Activated CD8-positive, alpha-beta T cell treated with anti-CD3 and anti-CD28 coated beads for 36 hours (primary cell): Measurements from ENCODE around the gene SPAG8. TPM values are rescaled to one million over a fixed set of nuclear protein-coding genes. Genes with fewer than 3 reads are reported as not detected.

Experiments
- ATAC-seq: fragments of 200-7000 bp; cut with Tn5 transposase; one replicate; pipeline ENCODE4 v1.10.0; 2021; ENCODE audit warnings: mild to moderate bottlenecking, moderate library complexity
- CTCF ChIA-PET: fragments of 350-600 bp; sonication (Branson Sonifier 250); formaldehyde crosslinking; loops from one replicate; lab custom pipeline; 2021; ENCODE audit warnings: antibody characterized with exemption; lab: Charles Lee
- POLR2A ChIA-PET: fragments of 350-600 bp; sonication (Branson Sonifier 250); formaldehyde crosslinking; loops from one replicate; lab custom pipeline; 2021; ENCODE audit warnings: antibody characterized with exemption; lab: Charles Lee
- DNase-seq: peaks from one replicate; pipeline ENCODE4 v3.0.0-alpha.2; 2020
- H3K27ac Mint-ChIP-seq: one replicate; pipeline ENCODE4 v1.8.0; 2021; ENCODE audit warnings: mild to moderate bottlenecking, mixed read lengths
- H3K27me3 Mint-ChIP-seq: one replicate; pipeline ENCODE4 v1.8.0; 2021; ENCODE audit warnings: mixed read lengths
- H3K36me3 Mint-ChIP-seq: one replicate; pipeline ENCODE4 v1.8.0; 2021; ENCODE audit warnings: low read depth, mixed read lengths
- H3K4me1 Mint-ChIP-seq: one replicate; pipeline ENCODE4 v1.8.0; 2021; ENCODE audit warnings: low read depth, mixed read lengths
- H3K4me3 Mint-ChIP-seq: one replicate; pipeline ENCODE4 v1.8.0; 2021; ENCODE audit warnings: mild to moderate bottlenecking, moderate library complexity, mixed read lengths
- H3K9me3 Mint-ChIP-seq: one replicate; pipeline ENCODE4 v1.8.0; 2021; ENCODE audit warnings: mixed read lengths
- CTCF ChIP-seq: fragments of 200-600 bp; IDR thresholded peaks from one replicate; pipeline ENCODE4 v1.8.0; 2022; ENCODE audit warnings: antibody characterized with exemption, mild to moderate bottlenecking
- intact Hi-C: fragments of 100-400 bp; cut with micrococcal nuclease; formaldehyde crosslinking; loops from one replicate; pipeline ENCODE4 v1.10.0; 2022
- total RNA-seq, 2 experiments: library from RNA; stranded (reverse); gene quantifications; one replicate each; pipeline ENCODE4 v1.2.3, GENCODE V29; 2021

Gene SPAG8
- total RNA-seq, 2 experiments from 2014 or later = 0.63 to 1.1 TPM

DNA sequence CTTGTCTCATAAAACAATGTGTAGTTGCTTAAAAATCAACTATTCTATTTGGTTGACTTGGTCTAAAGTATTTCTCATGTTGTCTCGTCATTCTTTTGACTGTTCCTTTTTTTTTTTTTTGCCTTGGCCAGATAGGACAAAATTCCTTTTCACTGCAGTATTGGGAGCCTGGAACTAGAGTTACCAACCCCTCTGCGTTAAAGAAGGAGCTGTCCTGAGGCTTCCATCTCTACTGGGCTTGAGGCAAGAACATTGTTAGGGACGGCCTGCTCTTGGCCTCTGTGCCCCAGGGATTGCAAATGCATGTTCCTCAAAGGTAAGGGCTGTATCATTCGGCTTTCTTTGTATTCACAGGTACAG, 22.1 kb downstream of the SPAG8 start:
- ChIA-PET CTCF (interaction anchor here (0.7 to 6.4 kb wide), 45 partner anchors 8 to 281 kb away, joined by 3 to 66 read pairs (median 5); partner anchors contain the start of genes ARHGEF39, FAM221B, HINT2 and MSMP), POLR2A (no interaction called here)
- Mint-ChIP-seq H3K9me3 (no peaks in the 10 kb centered on the region), H3K36me3 (peaks cover 18% of the 10 kb centered on the region), H3K4me1 (peaks cover 8% of the 10 kb centered on the region), H3K27me3 (no peaks in the 10 kb centered on the region), H3K4me3 (no peak overlapping the region), H3K27ac (no peak overlapping the region)
- DNase-seq (no peak), ATAC-seq (peak; percentile 16)
- no peak for TF ChIP-seq CTCF
- intact Hi-C loops = loop anchor here (2.0 kb wide), 2 partner anchors 37 to 93 kb away; no protein-coding TSS in a partner anchor

GRCh38 chr9:35789541-35789940, 22.5 kb downstream of the SPAG8 start:
- POLR2A ChIA-PET = no interaction called here
- DNase-seq = no peak

GRCh38 chr9:35783418-35783817, 28.6 kb downstream of the SPAG8 start:
- POLR2A ChIA-PET = interaction anchor here (0.7 kb wide), 2 partner anchors 11 to 240 kb away, joined by 3 to 4 read pairs; no protein-coding TSS in a partner anchor
- Mint-ChIP-seq H3K9me3 (no peaks in the 10 kb centered on the region), H3K36me3 (peaks cover 31% of the 10 kb centered on the region)

More at GRCh38 chr9:35789541-35789940, 22.5 kb downstream of the SPAG8 start:
- Mint-ChIP-seq H3K36me3 (peaks cover 18% of the 10 kb centered on the region), H3K27me3 (no peaks in the 10 kb centered on the region), H3K4me1 (peaks cover 7% of the 10 kb centered on the region), H3K4me3 (no peak overlapping the region), H3K9me3 (no peaks in the 10 kb centered on the region), H3K27ac (no peak overlapping the region)
- ATAC-seq = no peak
- intact Hi-C loops = no loop called here
- TF ChIP-seq CTCF = no peak
- CTCF ChIA-PET = interaction anchor here (0.7 to 6.4 kb wide), 43 partner anchors 8 to 282 kb away, joined by 3 to 66 read pairs (median 5); partner anchors contain the start of genes ARHGEF39, FAM221B, HINT2 and MSMP

DNA sequence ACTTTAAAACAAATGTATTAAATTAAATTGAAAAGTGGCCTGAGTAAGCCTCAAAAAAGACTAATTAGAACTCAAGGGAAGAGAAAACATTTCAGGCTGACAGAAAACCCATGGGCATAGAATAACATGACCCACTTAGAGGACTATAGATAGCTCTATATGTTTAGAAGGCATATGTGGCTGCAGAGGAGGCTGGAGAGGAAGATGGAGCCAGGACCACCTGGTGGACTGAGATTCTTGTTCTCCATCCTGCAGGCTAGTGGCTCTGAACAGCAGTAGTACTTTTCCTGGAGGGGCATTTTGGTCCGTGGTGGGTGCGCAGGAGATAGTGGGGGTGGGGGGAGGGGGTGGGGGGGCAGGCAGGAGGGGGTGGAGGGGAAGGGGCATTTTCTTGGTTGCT, 31.0 kb downstream of the SPAG8 start:
- ATAC-seq (no peak), DNase-seq (no peak)
- POLR2A ChIA-PET = no interaction called here
- TF ChIP-seq CTCF = no peak
- H3K9me3 Mint-ChIP-seq = no peaks in the 10 kb centered on the region
- intact Hi-C loops = no loop called here
- H3K36me3 Mint-ChIP-seq = peaks cover 23% of the 10 kb centered on the region
- H3K4me1 Mint-ChIP-seq = peaks cover under 1% of the 10 kb centered on the region
- H3K27me3 Mint-ChIP-seq = no peaks in the 10 kb centered on the region
- CTCF ChIA-PET = interaction anchor here (1.7 to 1.9 kb wide), 2 partner anchors 9 to 101 kb away, joined by 7 to 10 read pairs; no protein-coding TSS in a partner anchor
- H3K4me3 Mint-ChIP-seq = no peak overlapping the region
- no peak overlapping the region for H3K27ac Mint-ChIP-seq

More at GRCh38 chr9:35783418-35783817, 28.6 kb downstream of the SPAG8 start:
- no peak overlapping the region for H3K27ac Mint-ChIP-seq
- no peak for DNase-seq
- no peak for TF ChIP-seq CTCF
- H3K4me1 Mint-ChIP-seq = peaks cover 3% of the 10 kb centered on the region
- ATAC-seq = no peak
- H3K27me3 Mint-ChIP-seq = no peaks in the 10 kb centered on the region
- CTCF ChIA-PET = interaction anchor here (1.0 to 1.7 kb wide), 3 partner anchors 10 to 119 kb away, joined by 3 to 5 read pairs (median 5); no protein-coding TSS in a partner anchor
- intact Hi-C loops = no loop called here
- H3K4me3 Mint-ChIP-seq = no peak overlapping the region

DNA sequence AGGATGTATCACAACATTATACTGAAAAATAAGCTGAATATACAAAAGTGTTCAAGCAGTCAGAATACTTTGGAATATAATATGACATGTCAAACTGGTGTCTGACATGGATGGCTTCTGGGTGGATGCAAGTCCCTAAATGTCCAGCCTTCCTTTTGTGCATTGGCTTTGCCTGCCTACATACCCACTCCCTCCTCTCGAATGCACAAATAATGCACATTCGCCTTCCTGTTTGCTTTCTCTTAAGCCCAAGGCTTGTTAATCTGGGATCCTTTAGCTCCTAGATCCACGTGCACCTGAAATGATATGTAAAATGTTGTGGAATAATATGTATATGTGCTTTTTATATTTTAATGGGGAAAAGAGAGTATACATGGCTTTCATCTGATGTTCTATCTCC, 33.6 kb downstream of the SPAG8 start:
- ATAC-seq = no peak
- intact Hi-C loops = no loop called here
- H3K36me3 Mint-ChIP-seq = peaks cover 13% of the 10 kb centered on the region
- no peaks in the 10 kb centered on the region for H3K27me3 Mint-ChIP-seq
- H3K4me3 Mint-ChIP-seq = no peak overlapping the region
- no peak for DNase-seq
- ChIA-PET POLR2A (interaction anchor here (0.6 kb wide), 1 partner anchor 36 kb away, joined by 3 read pairs; the partner anchor contains the start of gene HINT2), CTCF (interaction anchor here (0.8 to 4.1 kb wide), 8 partner anchors 8 to 104 kb away, joined by 3 to 17 read pairs (median 4); no protein-coding TSS in a partner anchor)
- H3K4me1 Mint-ChIP-seq = peaks cover 6% of the 10 kb centered on the region
- TF ChIP-seq CTCF = no peak
- H3K9me3 Mint-ChIP-seq = no peaks in the 10 kb centered on the region
- no peak overlapping the region for H3K27ac Mint-ChIP-seq
